ENCODE data around the gene FSIP2. TPM values are rescaled to one million over a fixed set of nuclear protein-coding genes. Genes with fewer than 3 reads are reported as not detected.

The FSIP2 gene
- polyA plus RNA-seq, 3 donors from 2014 or later, result not detected

GRCh38 chr2:185785851-185786473, 47.4 kb downstream of the FSIP2 start:
- no peak overlapping the region for H3K4me3 Mint-ChIP-seq
- H3K27ac Mint-ChIP-seq, result no peak overlapping the region
- peaks cover 7 to 37% (median 13%) of the 10 kb centered on the region in 6 donors for H3K9me3 Mint-ChIP-seq
- peaks cover 0 to 1% (median 0%) of the 10 kb centered on the region in 3 donors for H3K27me3 Mint-ChIP-seq (ENCODE audit: low read depth in 3 of 3)
- H3K36me3 Mint-ChIP-seq, result peaks cover 0 to 5% (median 0%) of the 10 kb centered on the region in 3 donors
- no peak for DNase-seq
- no peaks in the 10 kb centered on the region for H3K4me1 Mint-ChIP-seq

- H3K36me3 Mint-ChIP-seq, result peaks cover 0 to 5% (median 0%) of the 10 kb centered on the region in 3 donors
- H3K27me3 Mint-ChIP-seq (ENCODE audit: low read depth in 3 of 3), result peaks cover 0 to 1% (median 0%) of the 10 kb centered on the region in 3 donors
- peaks cover 7 to 45% (median 18%) of the 10 kb centered on the region in 6 donors for H3K9me3 Mint-ChIP-seq
- H3K27ac Mint-ChIP-seq, result no peak overlapping the region
- H3K4me3 Mint-ChIP-seq, result no peak overlapping the region
- no peaks in the 10 kb centered on the region for H3K4me1 Mint-ChIP-seq
- no peak for DNase-seq
Observed at GRCh38 chr2:185787227-185788145, 48.9 kb downstream of the FSIP2 start.

- H3K4me3 Mint-ChIP-seq, result no peak overlapping the region
- H3K27me3 Mint-ChIP-seq (ENCODE audit: low read depth in 3 of 3), result no peaks in the 10 kb centered on the region
- H3K36me3 Mint-ChIP-seq, result no peaks in the 10 kb centered on the region
- H3K27ac Mint-ChIP-seq, result no peak overlapping the region
- peaks cover 0 to 48% (median 24%) of the 10 kb centered on the region in 6 donors for H3K9me3 Mint-ChIP-seq
- DNase-seq, result no peak
- H3K4me1 Mint-ChIP-seq, result no peaks in the 10 kb centered on the region
Observed at GRCh38 chr2:185790361-185790760, 51.8 kb downstream of the FSIP2 start.

GRCh38 chr2:185793532-185794345, 55.1 kb downstream of the FSIP2 start:
- H3K27me3 Mint-ChIP-seq (ENCODE audit: low read depth in 3 of 3), result no peaks in the 10 kb centered on the region
- no peaks in the 10 kb centered on the region for H3K4me1 Mint-ChIP-seq
- H3K36me3 Mint-ChIP-seq, result no peaks in the 10 kb centered on the region
- no peak overlapping the region for H3K27ac Mint-ChIP-seq
- H3K9me3 Mint-ChIP-seq, result peaks cover 10 to 66% (median 30%) of the 10 kb centered on the region in 6 donors
- no peak overlapping the region for H3K4me3 Mint-ChIP-seq
- no peak for DNase-seq

- Mint-ChIP-seq H3K27ac (no peak overlapping the region), H3K4me1 (no peaks in the 10 kb centered on the region), H3K4me3 (no peak overlapping the region), H3K27me3 (ENCODE audit: low read depth in 3 of 3) (no peaks in the 10 kb centered on the region), H3K9me3 (peaks cover 12 to 64% (median 27%) of the 10 kb centered on the region in 6 donors), H3K36me3 (no peaks in the 10 kb centered on the region)
- no peak for DNase-seq
Observed at GRCh38 chr2:185796758-185797157, 58.2 kb downstream of the FSIP2 start.

GRCh38 chr2:185802926-185803325, 64.3 kb downstream of the FSIP2 start:
- H3K9me3 Mint-ChIP-seq, result peaks cover 12 to 67% (median 34%) of the 10 kb centered on the region in 6 donors
- no peak overlapping the region for H3K4me3 Mint-ChIP-seq
- H3K36me3 Mint-ChIP-seq, result peaks cover 0 to 9% (median 7%) of the 10 kb centered on the region in 3 donors
- H3K4me1 Mint-ChIP-seq, result no peaks in the 10 kb centered on the region
- no peaks in the 10 kb centered on the region for H3K27me3 Mint-ChIP-seq (ENCODE audit: low read depth in 3 of 3)
- H3K27ac Mint-ChIP-seq, result no peak overlapping the region
- DNase-seq, result no peak

GRCh38 chr2:185806783-185807182, 68.2 kb downstream of the FSIP2 start:
- no peak for DNase-seq
- H3K27ac Mint-ChIP-seq, result no peak overlapping the region
- H3K4me3 Mint-ChIP-seq, result no peak overlapping the region
- H3K9me3 Mint-ChIP-seq, result peaks cover 21 to 70% (median 41%) of the 10 kb centered on the region in 6 donors
- H3K4me1 Mint-ChIP-seq, result no peaks in the 10 kb centered on the region
- peaks cover 0 to 2% (median 0%) of the 10 kb centered on the region in 3 donors for H3K27me3 Mint-ChIP-seq (ENCODE audit: low read depth in 3 of 3)
- peaks cover 4 to 12% (median 7%) of the 10 kb centered on the region in 3 donors for H3K36me3 Mint-ChIP-seq

- Mint-ChIP-seq H3K4me1 (no peaks in the 10 kb centered on the region), H3K36me3 (peaks cover 4 to 12% (median 7%) of the 10 kb centered on the region in 3 donors), H3K27me3 (ENCODE audit: low read depth in 3 of 3) (peaks cover 0 to 2% (median 0%) of the 10 kb centered on the region in 3 donors), H3K27ac (no peak overlapping the region), H3K4me3 (no peak overlapping the region), H3K9me3 (peaks cover 23 to 70% (median 44%) of the 10 kb centered on the region in 6 donors)
- DNase-seq, result no peak
Observed at GRCh38 chr2:185807351-185807750, 68.7 kb downstream of the FSIP2 start.

- Mint-ChIP-seq H3K4me3 (no peak overlapping the region), H3K4me1 (no peaks in the 10 kb centered on the region), H3K27me3 (ENCODE audit: low read depth in 3 of 3) (peaks cover 0 to 2% (median 0%) of the 10 kb centered on the region in 3 donors), H3K27ac (no peak overlapping the region), H3K9me3 (peaks cover 28 to 67% (median 45%) of the 10 kb centered on the region in 6 donors), H3K36me3 (peaks cover 0 to 6% (median 4%) of the 10 kb centered on the region in 3 donors)
- DNase-seq, result no peak
Observed at GRCh38 chr2:185811580-185811979, 73.0 kb downstream of the FSIP2 start.

- H3K9me3 Mint-ChIP-seq, result peaks cover 29 to 71% (median 46%) of the 10 kb centered on the region in 6 donors
Observed at GRCh38 chr2:185813707-185814106, 75.1 kb downstream of the FSIP2 start.

GRCh38 chr2:185817991-185818390, 79.4 kb downstream of the FSIP2 start:
- H3K36me3 Mint-ChIP-seq, result peaks cover 0 to 3% (median 0%) of the 10 kb centered on the region in 3 donors
- DNase-seq, result no peak
- H3K4me3 Mint-ChIP-seq, result no peak overlapping the region
- H3K4me1 Mint-ChIP-seq, result no peaks in the 10 kb centered on the region
- no peaks in the 10 kb centered on the region for H3K27me3 Mint-ChIP-seq (ENCODE audit: low read depth in 3 of 3)
- H3K9me3 Mint-ChIP-seq, result peaks cover 12 to 66% (median 42%) of the 10 kb centered on the region in 6 donors
- no peak overlapping the region for H3K27ac Mint-ChIP-seq

More at GRCh38 chr2:185813707-185814106, 75.1 kb downstream of the FSIP2 start:
- DNase-seq, result no peak
- Mint-ChIP-seq H3K4me3 (no peak overlapping the region), H3K4me1 (no peaks in the 10 kb centered on the region), H3K36me3 (peaks cover 0 to 6% (median 4%) of the 10 kb centered on the region in 3 donors), H3K27me3 (ENCODE audit: low read depth in 3 of 3) (peaks cover 0 to 2% (median 0%) of the 10 kb centered on the region in 3 donors), H3K27ac (no peak overlapping the region)

- Mint-ChIP-seq H3K4me3 (no peak overlapping the region), H3K36me3 (no peaks in the 10 kb centered on the region), H3K27ac (no peak overlapping the region), H3K27me3 (ENCODE audit: low read depth in 3 of 3) (no peaks in the 10 kb centered on the region), H3K9me3 (peaks cover 4 to 68% (median 36%) of the 10 kb centered on the region in 6 donors), H3K4me1 (no peaks in the 10 kb centered on the region)
- no peak for DNase-seq
Observed at GRCh38 chr2:185821467-185821866, 82.9 kb downstream of the FSIP2 start.

- Mint-ChIP-seq H3K27ac (no peak overlapping the region), H3K9me3 (peaks cover 7 to 69% (median 29%) of the 10 kb centered on the region in 6 donors)
Observed at GRCh38 chr2:185823773-185824172, 85.2 kb downstream of the FSIP2 start.

More at GRCh38 chr2:185823773-185824172, 85.2 kb downstream of the FSIP2 start:
- Mint-ChIP-seq H3K4me3 (no peak overlapping the region), H3K27me3 (ENCODE audit: low read depth in 3 of 3) (no peaks in the 10 kb centered on the region), H3K4me1 (no peaks in the 10 kb centered on the region), H3K36me3 (no peaks in the 10 kb centered on the region)
- no peak for DNase-seq
